ENCODE results near the gene AMOT. TPM values are rescaled to one million over a fixed set of nuclear protein-coding genes. Genes with fewer than 3 reads are reported as not detected.

AMOT gene
- total and polyA plus RNA-seq, 2 donors (not counting 1 experiment from before 2014, with no cell fraction given): 0.91 to 5.2 TPM

GRCh38 chrX:112837531-112837930 lies 3.1 kb downstream of the AMOT start:
- no peak overlapping the region for H3K27ac ChIP-seq (ENCODE audit: low read length in 2 of 2)
- no peaks in the 10 kb centered on the region for H3K9me3 ChIP-seq (ENCODE audit: control extremely low read depth in 1 of 3, control insufficient read depth in 2 of 3, insufficient read depth in 1 of 3, low read length in 2 of 3)
- H3K4me3 ChIP-seq (ENCODE audit: control extremely low read depth in 1 of 5, extremely low read depth in 1 of 5, insufficient read depth in 1 of 5, low read depth in 2 of 5, low read length in 4 of 5): no peak overlapping the region
- Mint-ChIP-seq H3K4me3 (no peak overlapping the region), H3K4me1 (peaks cover 11% of the 10 kb centered on the region), H3K9me3 (ENCODE audit: insufficient read depth) (no peaks in the 10 kb centered on the region), H3K27ac (no peak overlapping the region), H3K27me3 (no peaks in the 10 kb centered on the region)
- ChIA-PET POLR2A (no interaction called here), CTCF (no interaction called here)
- no peaks in the 10 kb centered on the region for H3K36me3 ChIP-seq (replicated peaks in 1 of 2; ENCODE audit: control extremely low read depth in 1 of 2, control insufficient read depth in 1 of 2, extremely low read depth in 1 of 2, insufficient read depth in 2 of 2, low read length in 1 of 2)
- no peak overlapping the region for H3K4me2 ChIP-seq (replicated peaks; ENCODE audit: low read depth, low read length, poor library complexity, severe bottlenecking)
- no peaks in the 10 kb centered on the region for H3K79me2 ChIP-seq (ENCODE audit: control insufficient read depth, insufficient read depth, low read length)
- no peaks in the 10 kb centered on the region for H4K20me1 ChIP-seq (ENCODE audit: control insufficient read depth, insufficient read depth, low read length, poor library complexity, severe bottlenecking)
- intact Hi-C loops (cut with micrococcal nuclease): no loop called here
- H3K27me3 ChIP-seq (replicated peaks in 1 of 4; ENCODE audit: control extremely low read depth in 1 of 4, control insufficient read depth in 3 of 4, insufficient read depth in 4 of 4, low read length in 3 of 4): no peaks in the 10 kb centered on the region
- H3K9ac ChIP-seq (ENCODE audit: low read length): no peak overlapping the region
- DNase-seq (no peak), ATAC-seq (ENCODE audit: low read depth) (no peak)
- TF ChIP-seq, protein P1, sequence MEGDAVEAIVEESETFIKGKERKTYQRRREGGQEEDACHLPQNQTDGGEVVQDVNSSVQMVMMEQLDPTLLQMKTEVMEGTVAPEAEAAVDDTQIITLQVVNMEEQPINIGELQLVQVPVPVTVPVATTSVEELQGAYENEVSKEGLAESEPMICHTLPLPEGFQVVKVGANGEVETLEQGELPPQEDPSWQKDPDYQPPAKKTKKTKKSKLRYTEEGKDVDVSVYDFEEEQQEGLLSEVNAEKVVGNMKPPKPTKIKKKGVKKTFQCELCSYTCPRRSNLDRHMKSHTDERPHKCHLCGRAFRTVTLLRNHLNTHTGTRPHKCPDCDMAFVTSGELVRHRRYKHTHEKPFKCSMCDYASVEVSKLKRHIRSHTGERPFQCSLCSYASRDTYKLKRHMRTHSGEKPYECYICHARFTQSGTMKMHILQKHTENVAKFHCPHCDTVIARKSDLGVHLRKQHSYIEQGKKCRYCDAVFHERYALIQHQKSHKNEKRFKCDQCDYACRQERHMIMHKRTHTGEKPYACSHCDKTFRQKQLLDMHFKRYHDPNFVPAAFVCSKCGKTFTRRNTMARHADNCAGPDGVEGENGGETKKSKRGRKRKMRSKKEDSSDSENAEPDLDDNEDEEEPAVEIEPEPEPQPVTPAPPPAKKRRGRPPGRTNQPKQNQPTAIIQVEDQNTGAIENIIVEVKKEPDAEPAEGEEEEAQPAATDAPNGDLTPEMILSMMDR (IDR thresholded peaks at IDR 0.05): no peak
- TF ChIP-seq EZH2 (IDR thresholded peaks at IDR 0.05; ENCODE audit: borderline replicate concordance, insufficient read depth, low read depth, low read length, poor library complexity, severe bottlenecking): no peak
- no peak overlapping the region for H2AFZ ChIP-seq (ENCODE audit: insufficient read depth, low read depth, low read length, poor library complexity, severe bottlenecking)
- peaks cover 0 to 12% of the 10 kb centered on the region in 2 donors for H3K4me1 ChIP-seq (ENCODE audit: control insufficient read depth in 2 of 2, insufficient read depth in 2 of 2, low read length in 2 of 2)
- no CpG with 5 or more reads among the region's 1 CpG for WGBS (ENCODE audit: insufficient coverage)

DNA sequence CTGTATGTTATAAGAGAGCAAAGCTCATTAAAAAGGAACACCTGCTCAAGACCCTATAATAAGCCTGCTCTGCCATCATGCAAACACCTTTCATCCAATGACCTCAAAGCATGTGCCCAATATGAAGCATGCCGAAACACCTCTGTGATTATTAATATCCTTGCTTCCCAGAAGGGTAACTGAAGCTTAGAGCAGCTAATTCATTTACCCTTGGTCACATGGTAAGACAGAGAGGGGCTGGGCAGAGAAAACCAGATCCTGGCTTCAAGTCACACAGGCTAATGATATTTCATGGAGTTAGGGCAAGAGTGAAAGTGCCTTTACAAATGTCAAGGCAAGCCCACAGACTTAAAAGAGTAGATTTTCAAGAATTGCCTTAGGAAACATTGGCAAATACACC lies 5.6 kb downstream of the AMOT start:
- Mint-ChIP-seq H3K4me3 (no peak overlapping the region), H3K4me1 (peaks cover 7% of the 10 kb centered on the region), H3K27ac (no peak overlapping the region), H3K9me3 (ENCODE audit: insufficient read depth) (no peaks in the 10 kb centered on the region), H3K27me3 (no peaks in the 10 kb centered on the region)
- H3K27ac ChIP-seq (ENCODE audit: low read length in 2 of 2): no peak overlapping the region
- H4K20me1 ChIP-seq (ENCODE audit: control insufficient read depth, insufficient read depth, low read length, poor library complexity, severe bottlenecking): no peaks in the 10 kb centered on the region
- H2AFZ ChIP-seq (ENCODE audit: insufficient read depth, low read depth, low read length, poor library complexity, severe bottlenecking): no peak overlapping the region
- no peak for TF ChIP-seq EZH2 (IDR thresholded peaks at IDR 0.05; ENCODE audit: borderline replicate concordance, insufficient read depth, low read depth, low read length, poor library complexity, severe bottlenecking)
- TF ChIP-seq, protein P1 (IDR thresholded peaks at IDR 0.05): no peak
- ATAC-seq (ENCODE audit: low read depth): no peak
- no peaks in the 10 kb centered on the region for H3K9me3 ChIP-seq (ENCODE audit: control extremely low read depth in 1 of 3, control insufficient read depth in 2 of 3, insufficient read depth in 1 of 3, low read length in 2 of 3)
- no peaks in the 10 kb centered on the region for H3K36me3 ChIP-seq (replicated peaks in 1 of 2; ENCODE audit: control extremely low read depth in 1 of 2, control insufficient read depth in 1 of 2, extremely low read depth in 1 of 2, insufficient read depth in 2 of 2, low read length in 1 of 2)
- H3K4me1 ChIP-seq (ENCODE audit: control insufficient read depth in 2 of 2, insufficient read depth in 2 of 2, low read length in 2 of 2): peaks cover 0 to 4% of the 10 kb centered on the region in 2 donors
- CTCF ChIA-PET: interaction anchor here (0.6 kb wide), 1 partner anchor 27 kb away, joined by 3 read pairs; no protein-coding TSS in a partner anchor
- no peak for DNase-seq
- no peaks in the 10 kb centered on the region for H3K79me2 ChIP-seq (ENCODE audit: control insufficient read depth, insufficient read depth, low read length)
- intact Hi-C loops (cut with micrococcal nuclease): no loop called here
- no CpG with 5 or more reads among the region's 1 CpG for WGBS (ENCODE audit: insufficient coverage)
- H3K4me2 ChIP-seq (replicated peaks; ENCODE audit: low read depth, low read length, poor library complexity, severe bottlenecking): no peak overlapping the region
- POLR2A ChIA-PET: no interaction called here
- H3K4me3 ChIP-seq (ENCODE audit: control extremely low read depth in 1 of 5, extremely low read depth in 1 of 5, insufficient read depth in 1 of 5, low read depth in 2 of 5, low read length in 4 of 5): no peak overlapping the region
- no peak overlapping the region for H3K9ac ChIP-seq (ENCODE audit: low read length)
- H3K27me3 ChIP-seq (replicated peaks in 1 of 4; ENCODE audit: control extremely low read depth in 1 of 4, control insufficient read depth in 3 of 4, insufficient read depth in 4 of 4, low read length in 3 of 4): no peaks in the 10 kb centered on the region

Data from B cell (primary cell).